HEK293T (cell line): Measurements from ENCODE around the gene ACY1.

Experiments used
- CTCF ChIA-PET: fragments of 350-600 bp; formaldehyde crosslinking; extraction: SDS; loops from one replicate; lab custom pipeline; 2021; ENCODE audit warnings: antibody characterized with exemption, inconsistent platforms; lab: Yijun Ruan, JAX
- POLR2A ChIA-PET: fragments of 350-600 bp; formaldehyde crosslinking; extraction: SDS; loops from one replicate; lab custom pipeline; 2020; ENCODE audit warnings: antibody characterized with exemption, inconsistent platforms; lab: Yijun Ruan, JAX
- DNase-seq: peaks from one replicate; pipeline ENCODE4 v3.0.0; 2012; ENCODE audit warnings: mixed read lengths; ENCODE audit errors: extremely low spot score
- ARNT ChIP-seq: fragments of 450-650 bp; IDR thresholded peaks from 2 replicates; pipeline ENCODE4 v1.6.1; 2017; ENCODE audit warnings: mild to moderate bottlenecking
- BHLHE40 ChIP-seq: fragments of 450-650 bp; IDR thresholded peaks from 2 replicates; pipeline ENCODE4 v1.6.1; 2016; ENCODE audit warnings: mild to moderate bottlenecking, moderate library complexity, borderline replicate concordance
- CTBP1 ChIP-seq: fragments of 450-650 bp; IDR thresholded peaks from 2 replicates; pipeline ENCODE4 v1.6.1; 2016; ENCODE audit warnings: borderline replicate concordance
- ELF4 ChIP-seq: fragments of 450-650 bp; IDR thresholded peaks from 2 replicates; pipeline ENCODE4 v1.6.1; 2017; ENCODE audit warnings: antibody characterized with exemption
- FOXA1 ChIP-seq: fragments of 450-650 bp; IDR thresholded peaks from 2 replicates; pipeline ENCODE4 v1.6.1; 2016; ENCODE audit warnings: mild to moderate bottlenecking
- FOXK2 ChIP-seq: fragments of 450-650 bp; IDR thresholded peaks from 2 replicates; pipeline ENCODE4 v1.6.1; 2016; ENCODE audit warnings: mild to moderate bottlenecking
- FOXM1 ChIP-seq: fragments of 450-650 bp; IDR thresholded peaks from 2 replicates; pipeline ENCODE4 v1.6.1; 2017; ENCODE audit warnings: mild to moderate bottlenecking, borderline replicate concordance
- HDGF ChIP-seq: fragments of 450-650 bp; IDR thresholded peaks from 2 replicates; pipeline ENCODE4 v1.6.1; 2017; ENCODE audit warnings: antibody characterized with exemption, borderline replicate concordance
- L3MBTL2 ChIP-seq: fragments of 450-650 bp; conservative IDR thresholded peaks from 2 replicates; pipeline ENCODE4 v1.6.1; 2016; ENCODE audit warnings: mild to moderate bottlenecking
- LEF1 ChIP-seq: fragments of 450-650 bp; IDR thresholded peaks from 2 replicates; pipeline ENCODE4 v1.6.1; 2017; ENCODE audit warnings: mild to moderate bottlenecking, borderline replicate concordance
- NFRKB ChIP-seq: fragments of 450-650 bp; IDR thresholded peaks from 2 replicates; pipeline ENCODE4 v1.6.1; 2016; ENCODE audit warnings: mild to moderate bottlenecking, moderate library complexity
- PKNOX1 ChIP-seq: fragments of 450-650 bp; IDR thresholded peaks from 2 replicates; pipeline ENCODE4 v1.6.1; 2016
- SP1 ChIP-seq: fragments of 450-650 bp; IDR thresholded peaks from 2 replicates; pipeline ENCODE4 v1.6.1; 2017
- SUZ12 ChIP-seq: fragments of 450-650 bp; IDR thresholded peaks from 2 replicates; pipeline ENCODE4 v1.6.1; 2016; ENCODE audit warnings: mild to moderate bottlenecking
- TARDBP ChIP-seq: fragments of 450-650 bp; IDR thresholded peaks from 2 replicates; pipeline ENCODE4 v1.6.1; 2016
- ZNF384 ChIP-seq: fragments of 450-650 bp; IDR thresholded peaks from 2 replicates; pipeline ENCODE4 v1.6.1; 2016

ACY1 gene

DNA sequence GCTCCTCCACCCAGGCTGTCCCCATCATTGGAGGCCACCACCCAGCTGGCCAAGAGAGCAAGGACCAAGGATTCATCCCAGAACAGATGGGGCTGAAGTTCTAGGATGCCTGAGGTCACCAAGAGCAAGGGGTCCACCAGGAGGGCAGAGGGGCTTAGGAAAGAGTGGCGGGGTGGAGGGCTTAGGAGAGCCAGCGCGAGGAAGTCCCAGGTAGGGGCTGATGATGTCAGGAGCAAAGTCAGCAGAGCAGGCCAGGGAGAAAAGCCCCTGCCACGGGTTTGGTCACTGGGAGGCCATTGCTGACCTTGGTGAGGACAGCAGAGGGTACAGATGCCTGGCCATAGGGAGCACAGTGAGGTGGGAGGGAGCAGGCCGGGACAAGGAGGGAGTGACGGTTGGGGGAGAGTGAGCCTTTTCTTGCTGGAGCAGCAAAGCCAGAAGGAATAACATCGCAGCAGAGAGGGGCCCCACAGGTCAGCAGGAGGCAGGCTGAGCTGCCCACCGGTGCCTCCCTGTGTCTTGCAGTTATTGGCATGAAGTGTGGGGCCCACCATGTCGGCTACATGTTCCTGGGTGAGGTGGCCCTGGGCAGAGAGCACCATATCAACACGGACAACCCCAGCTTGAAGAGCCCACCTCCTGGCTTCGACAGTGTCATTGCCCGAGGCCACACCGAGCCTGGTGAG, 36.0 kb upstream of the ACY1 start:
- ChIA-PET POLR2A (interaction anchor here (0.8 to 1.0 kb wide), 2 partner anchors 16 to 26 kb away, joined by 3 read pairs; partner anchors contain the start of gene ABHD14B), CTCF (no interaction called here)
- TF ChIP-seq L3MBTL2, result no peak
- no peak for TF ChIP-seq PKNOX1
- no peak for TF ChIP-seq CTBP1
- no peak for TF ChIP-seq LEF1
- TF ChIP-seq BHLHE40, result no peak
- no peak for TF ChIP-seq ELF4
- TF ChIP-seq SP1, result no peak
- TF ChIP-seq ARNT, result no peak
- no peak for TF ChIP-seq FOXM1
- no peak for TF ChIP-seq FOXA1
- no peak for TF ChIP-seq SUZ12
- TF ChIP-seq TARDBP, result no peak
- TF ChIP-seq NFRKB, result no peak
- no peak for DNase-seq

DNA sequence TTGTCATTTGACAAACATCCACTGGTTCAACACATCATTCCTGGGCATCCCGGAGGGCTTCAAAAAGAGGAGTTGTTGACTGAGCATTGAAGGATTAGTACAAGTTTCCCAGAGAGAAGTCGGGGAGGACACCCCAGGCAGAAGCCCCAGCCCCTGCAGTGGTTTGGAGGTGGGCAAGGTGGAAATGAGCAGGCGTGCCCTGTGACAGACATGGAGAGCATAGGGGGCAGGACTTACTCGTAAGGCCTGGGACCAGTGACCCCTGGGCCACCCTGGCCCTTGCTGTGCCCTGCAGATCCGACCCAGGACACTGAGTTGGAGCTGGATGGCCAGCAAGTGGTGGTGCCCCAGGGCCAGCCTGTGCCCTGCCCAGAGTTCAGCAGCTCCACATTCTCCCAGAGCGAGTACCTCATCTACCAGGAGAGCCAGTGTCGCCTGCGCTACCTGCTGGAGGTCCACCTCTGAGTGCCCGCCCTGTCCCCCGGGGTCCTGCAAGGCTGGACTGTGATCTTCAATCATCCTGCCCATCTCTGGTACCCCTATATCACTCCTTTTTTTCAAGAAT, 35.2 kb upstream of the ACY1 start:
- POLR2A ChIA-PET, result interaction anchor here (0.8 to 1.0 kb wide), 2 partner anchors 15 to 26 kb away, joined by 3 read pairs; partner anchors contain the start of gene ABHD14B
- CTCF ChIA-PET, result no interaction called here
- no peak for DNase-seq
- TF ChIP-seq LEF1 (no peak), FOXA1 (no peak), ELF4 (no peak), NFRKB (no peak), PKNOX1 (no peak), SUZ12 (no peak), FOXM1 (no peak), HDGF (no peak), L3MBTL2 (no peak), FOXK2 (no peak), BHLHE40 (no peak), SP1 (no peak)

GRCh38 chr3:51949121-51949520, 34.2 kb upstream of the ACY1 start:
- CTCF ChIA-PET, result no interaction called here
- DNase-seq, result no peak
- POLR2A ChIA-PET, result no interaction called here
- TF ChIP-seq CTBP1 (no peak), LEF1 (no peak), FOXA1 (no peak), FOXM1 (no peak), FOXK2 (no peak), TARDBP (no peak), ELF4 (no peak), SP1 (no peak), ZNF384 (no peak), HDGF (no peak), BHLHE40 (no peak), SUZ12 (no peak), ARNT (no peak), L3MBTL2 (no peak), NFRKB (no peak), PKNOX1 (no peak)

- no peak for DNase-seq
- TF ChIP-seq SUZ12, result no peak
- TF ChIP-seq CTBP1, result no peak
- ChIA-PET CTCF (interaction anchor here (1.3 to 1.7 kb wide), 2 partner anchors 8 to 9 kb away, joined by 3 to 4 read pairs; partner anchors contain the start of gene RRP9), POLR2A (no interaction called here)
Measured at GRCh38 chr3:51950899-51951298, 32.4 kb upstream of the ACY1 start.

- DNase-seq, result no peak
- TF ChIP-seq FOXK2 (no peak), CTBP1 (no peak), L3MBTL2 (no peak), ARNT (no peak), LEF1 (no peak), NFRKB (no peak), TARDBP (no peak), SUZ12 (no peak), BHLHE40 (no peak), PKNOX1 (no peak), ZNF384 (no peak), HDGF (no peak), FOXA1 (no peak), FOXM1 (no peak), SP1 (no peak), ELF4 (no peak)
- CTCF ChIA-PET, result interaction anchor here (0.6 to 1.9 kb wide), 4 partner anchors 11 to 106 kb away, joined by 3 to 17 read pairs (median 7); partner anchors contain the start of gene RRP9
- POLR2A ChIA-PET, result interaction anchor here (1.1 to 1.4 kb wide), 3 partner anchors 10 to 21 kb away, joined by 3 to 4 read pairs (median 3); partner anchors contain the start of genes ABHD14A and ABHD14B
Measured at GRCh38 chr3:51953445-51953844, 29.9 kb upstream of the ACY1 start.
